Panc1 (cell line): ENCODE data around the gene INIP.

Source experiments
- CTCF ChIP-seq: fragments of 450-650 bp; IDR thresholded peaks from 2 replicates; pipeline ENCODE4 v1.5.1; 2017; ENCODE audit warnings: mild to moderate bottlenecking
- POLR2AphosphoS5 ChIP-seq: IDR thresholded peaks from 2 replicates; pipeline ENCODE4 v1.6.1; 2012; ENCODE audit warnings: mild to moderate bottlenecking, low read depth, low read length, moderate library complexity
- REST ChIP-seq, 2 experiments: IDR thresholded peaks; 2 replicates each; pipeline ENCODE4 v1.6.1; 2011 to 2012; ENCODE audit warnings: low read depth in 2 of 2, control low read depth in 1 of 2, low read length in 1 of 2, mild to moderate bottlenecking in 1 of 2, moderate library complexity in 1 of 2; ENCODE audit not compliant: insufficient read depth in 1 of 2
- TCF7L2 ChIP-seq: IDR thresholded peaks from 2 replicates; pipeline ENCODE4 v1.6.1; 2011; ENCODE audit warnings: mild to moderate bottlenecking, low read depth, low read length, inconsistent platforms

GRCh38 chr9:112655668-112656067 lies 62.2 kb downstream of the INIP start:
- TF ChIP-seq CTCF (no peak), TCF7L2 (no peak), REST (IDR thresholded peaks at IDR 0.05; ENCODE audit: insufficient read depth in 1 of 2, low read depth in 2 of 2, low read length in 1 of 2) (no peak), POLR2AphosphoS5 (no peak)
